HG03457 (cell line): ENCODE results near the gene E2F3.

Source experiments
- ATAC-seq: cut with Tn5 transposase; IDR thresholded peaks from one replicate; pipeline ENCODE4 v1.9.1; 2021; ENCODE audit warnings: moderate number of reproducible peaks; ENCODE audit not compliant: unreplicated experiment

E2F3 gene

GRCh38 chr6:20401205-20402091, at the start of gene E2F3:
TSS of gene E2F3 (plus strand) at chr6:20401879. CDS start at chr6:20402233, 354 bp downstream.
- ATAC-seq: peak; percentile 79

- no peak for ATAC-seq
Measured at GRCh38 chr6:20352346-20352745, 49.3 kb upstream of the E2F3 start.

- ATAC-seq: no peak
Measured at GRCh38 chr6:20353134-20353533, 48.5 kb upstream of the E2F3 start.

- ATAC-seq: no peak
Measured at GRCh38 chr6:20354366-20354765, 47.3 kb upstream of the E2F3 start.

DNA sequence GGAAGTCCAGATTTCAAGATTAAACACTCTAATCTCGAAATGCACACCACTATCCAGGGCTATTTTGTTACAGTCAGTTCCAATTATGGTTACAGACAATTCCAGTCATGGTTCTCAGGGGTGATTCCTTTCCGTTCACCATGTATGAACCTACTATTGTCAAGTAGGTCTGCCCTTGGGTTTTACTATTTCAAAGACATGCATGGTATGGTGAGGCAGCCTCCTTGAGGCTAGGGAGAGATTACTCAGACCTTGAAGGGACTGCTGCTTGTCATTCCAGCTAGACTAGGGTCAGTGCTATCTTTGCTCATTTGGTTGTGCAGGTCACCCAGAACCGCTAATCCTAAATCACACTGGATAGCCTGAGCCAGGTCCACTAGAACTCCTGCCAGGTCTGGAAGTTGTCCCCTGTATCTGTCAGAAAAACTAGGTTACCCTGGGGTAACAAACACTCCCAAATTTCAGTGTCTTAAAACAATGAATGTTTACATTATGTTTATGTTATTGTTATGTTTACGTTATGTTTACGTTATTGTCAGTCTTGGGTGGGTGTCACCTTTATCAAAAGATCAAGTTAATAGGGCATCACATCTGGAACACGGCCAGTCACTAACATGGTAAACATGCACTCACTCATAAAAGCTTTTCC, 41.1 kb upstream of the E2F3 start:
- ATAC-seq: no peak

GRCh38 chr6:20362623-20363022, 39.1 kb upstream of the E2F3 start:
- no peak for ATAC-seq

DNA sequence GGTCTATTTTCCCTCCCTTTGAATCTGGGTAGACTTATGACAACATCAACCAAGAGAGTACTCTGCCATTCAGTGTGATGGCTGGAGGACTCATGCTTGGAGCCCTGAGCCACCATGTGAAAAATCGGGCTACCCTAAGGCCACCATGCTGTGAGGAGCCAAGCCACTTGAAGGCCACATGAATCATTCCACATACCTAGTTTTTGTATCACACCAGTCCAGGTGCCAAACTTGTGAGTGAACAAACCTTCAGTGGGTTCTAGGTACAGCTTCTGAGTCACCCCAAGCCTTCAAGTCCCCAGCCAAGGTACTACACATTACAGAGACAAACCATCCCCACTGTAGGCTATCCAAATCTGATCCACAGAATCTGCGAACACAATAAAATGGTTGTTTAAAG, 37.4 kb upstream of the E2F3 start:
- ATAC-seq: no peak

GRCh38 chr6:20365456-20365855, 36.2 kb upstream of the E2F3 start:
- peak; percentile 69 for ATAC-seq

- no peak for ATAC-seq
Measured at GRCh38 chr6:20366082-20366830, 35.4 kb upstream of the E2F3 start.

GRCh38 chr6:20367743-20368485, 33.8 kb upstream of the E2F3 start:
- no peak for ATAC-seq

GRCh38 chr6:20370393-20370792, 31.3 kb upstream of the E2F3 start:
- ATAC-seq: no peak

GRCh38 chr6:20370801-20371200, 30.9 kb upstream of the E2F3 start:
- no peak for ATAC-seq

DNA sequence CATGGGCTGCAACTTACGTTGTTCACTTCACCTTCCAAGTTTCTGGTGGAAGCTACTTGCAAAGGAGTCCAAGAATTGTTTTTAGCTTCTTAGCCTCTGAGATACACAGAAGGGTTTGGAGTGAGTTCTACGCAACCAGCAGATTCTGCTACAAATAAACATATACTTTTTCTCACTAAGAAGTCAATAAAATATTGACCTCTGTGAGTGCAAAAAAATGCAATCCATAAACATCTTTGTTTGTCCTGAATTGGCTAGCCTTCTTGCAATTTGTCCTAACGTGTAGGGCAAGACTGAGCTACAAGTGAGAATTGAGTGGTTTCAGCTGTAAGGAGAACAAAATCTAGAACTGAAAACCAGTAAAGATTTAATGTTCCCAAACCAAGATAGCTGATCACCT, 26.2 kb upstream of the E2F3 start:
- ATAC-seq: no peak

DNA sequence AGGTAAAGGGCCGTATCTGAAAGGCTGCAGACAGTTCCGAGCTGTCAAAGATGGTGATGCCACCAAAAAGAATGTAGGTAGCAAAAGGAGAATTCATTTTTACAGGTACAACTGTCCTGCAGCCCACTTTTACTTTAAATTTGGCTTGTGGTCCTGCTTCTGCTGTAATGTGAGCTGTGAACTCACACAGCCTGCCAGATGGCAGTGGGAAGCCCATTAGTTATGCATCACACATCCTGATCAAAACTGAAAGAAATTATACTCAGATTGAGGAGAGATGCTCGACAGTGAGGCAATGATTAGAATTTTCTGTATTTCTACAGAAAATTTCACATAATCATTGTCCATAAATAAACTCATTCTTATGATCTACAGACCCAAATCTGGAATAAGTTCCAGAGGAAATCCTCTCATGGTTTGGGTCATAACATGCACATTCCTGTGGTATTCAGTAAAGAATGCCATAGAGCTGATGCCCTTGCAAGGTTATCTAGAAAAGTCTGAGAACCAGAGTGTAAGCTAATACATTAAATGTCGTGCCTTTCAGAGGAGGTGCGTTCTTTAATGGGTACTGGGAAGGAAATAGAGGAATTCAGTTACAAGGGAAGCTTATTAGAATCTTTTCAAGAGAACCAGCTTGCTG, 23.9 kb upstream of the E2F3 start:
- no peak for ATAC-seq

DNA sequence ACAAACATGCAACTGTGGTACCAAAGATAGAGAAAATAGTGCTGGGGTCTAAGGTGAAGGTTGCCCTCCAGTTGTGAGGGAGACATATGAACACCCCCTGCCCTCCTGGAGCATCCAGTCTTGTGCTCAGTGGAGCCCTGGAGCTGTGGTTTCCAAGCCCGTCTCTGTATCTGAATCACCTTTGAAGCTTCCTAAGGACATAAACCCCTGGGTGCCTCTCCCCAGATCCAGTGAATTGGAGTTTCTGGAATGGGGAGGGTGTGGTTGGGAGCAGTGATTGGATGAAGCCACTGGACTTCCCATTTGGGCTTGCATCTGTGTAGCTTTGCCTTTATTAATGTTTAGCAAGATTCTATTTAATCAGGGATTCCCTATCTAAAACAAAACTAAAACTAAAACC, 22.4 kb upstream of the E2F3 start:
- ATAC-seq: no peak

- no peak for ATAC-seq
Measured at GRCh38 chr6:20386218-20386617, 15.5 kb upstream of the E2F3 start.

GRCh38 chr6:20389066-20389465, 12.6 kb upstream of the E2F3 start:
- no peak for ATAC-seq

GRCh38 chr6:20393297-20393696, 8.4 kb upstream of the E2F3 start:
- ATAC-seq: no peak

GRCh38 chr6:20399518-20399917, 2.2 kb upstream of the E2F3 start:
- no peak for ATAC-seq

- ATAC-seq: no peak
Measured at GRCh38 chr6:20400456-20401204, 1.0 kb upstream of the E2F3 start.
